ENCODE measurements around the gene ZNF385C.
A peak's percentile ranks its signal among the peaks of the same experiment; 100 is the strongest.

Gene ZNF385C

GRCh38 chr17:42107124-42107523 lies 8.9 kb upstream of the ZNF385C start:
- DNase-seq, result no peak

- DNase-seq, result no peak
Measured at GRCh38 chr17:42106009-42106408, 7.7 kb upstream of the ZNF385C start.

GRCh38 chr17:42104264-42104663 lies 6.0 kb upstream of the ZNF385C start:
- no peak for DNase-seq

- no peak for DNase-seq
Measured at GRCh38 chr17:42103221-42103954, 5.1 kb upstream of the ZNF385C start.

GRCh38 chr17:42101513-42102292 lies 3.4 kb upstream of the ZNF385C start:
- DNase-seq, result peak; percentile 87

- DNase-seq, result no peak
Measured at GRCh38 chr17:42098730-42099399, 592 bp upstream of the ZNF385C start.

GRCh38 chr17:42096360-42097111 lies 1.7 kb downstream of the ZNF385C start:
- no peak for DNase-seq

GRCh38 chr17:42094375-42095069 lies 3.8 kb downstream of the ZNF385C start:
- no peak for DNase-seq

GRCh38 chr17:42092939-42093338 lies 5.3 kb downstream of the ZNF385C start:
- DNase-seq, result no peak

GRCh38 chr17:42090964-42091790 lies 7.1 kb downstream of the ZNF385C start:
- no peak for DNase-seq

- no peak for DNase-seq
Measured at GRCh38 chr17:42088736-42089135, 9.5 kb downstream of the ZNF385C start.

GRCh38 chr17:42087736-42088705 lies 10.3 kb downstream of the ZNF385C start:
- no peak for DNase-seq

- no peak for DNase-seq
Measured at GRCh38 chr17:42087042-42087701, 11.1 kb downstream of the ZNF385C start.

GRCh38 chr17:42081516-42082129 lies 16.6 kb downstream of the ZNF385C start:
- no peak for DNase-seq

GRCh38 chr17:42079541-42079940 lies 18.7 kb downstream of the ZNF385C start:
- DNase-seq, result no peak

- DNase-seq, result peak; percentile 75
Measured at GRCh38 chr17:42078396-42079043, 19.8 kb downstream of the ZNF385C start.

GRCh38 chr17:42077755-42078154 lies 20.5 kb downstream of the ZNF385C start:
- no peak for DNase-seq

- DNase-seq, result no peak
Measured at GRCh38 chr17:42076797-42077559, 21.3 kb downstream of the ZNF385C start.

All from hematopoietic multipotent progenitor cell treated with erythropoietin and hydrocortisone succinate and interleukin-3 and kit ligand, for 4 days (in vitro differentiated cells).